HCT116 (cell line): ENCODE data around the gene CNTF. TPM values are rescaled to one million over a fixed set of nuclear protein-coding genes. Genes with fewer than 3 reads are reported as not detected.

Experiments used
- ATAC-seq: fragments of 200-7000 bp; cut with Tn5 transposase; 2 replicates; pipeline ENCODE4 v1.9.1; 2020; ENCODE audit warnings: mild to moderate bottlenecking, moderate library complexity
- BruUV-seq: library from RNA; stranded (reverse); fragments of 400-500 nt; replicated peaks from 2 replicates; lab custom pipeline; 2021; lab: Mats Ljungman, UMichigan
- CTCF ChIA-PET: fragments of 300-600 bp; sonication (Branson Sonifier 250); formaldehyde crosslinking; loops from one replicate; lab custom pipeline; 2021; ENCODE audit warnings: antibody characterized with exemption; lab: Charles Lee
- POLR2A ChIA-PET: fragments of 300-600, 350-600 bp; sonication (Branson Sonifier 250); formaldehyde crosslinking; loops from one replicate; lab custom pipeline; 2021; ENCODE audit warnings: antibody characterized with exemption; lab: Charles Lee
- RAD21 ChIA-PET, 2 experiments: fragments of 300-600 bp; sonication (Branson Sonifier 250); formaldehyde crosslinking; loops; one replicate each; lab custom pipeline; 2023; ENCODE audit warnings: low total read pairs in 2 of 2; ENCODE audit not compliant: uncharacterized antibody in 2 of 2, unreplicated experiment in 2 of 2, low non-redundant PET in 1 of 2; lab: Charles Lee
- DNase-seq: peaks from one replicate; pipeline ENCODE4 v3.0.0-alpha.2; 2010; ENCODE audit warnings: low read depth, low spot score
- H2AFZ ChIP-seq: fragments of 200-600 bp; shearing (Covaris generic), sonication (generic); 2 replicates; pipeline ENCODE4 v1.6.1; 2017; ENCODE audit warnings: low read depth, mixed run types, mixed read lengths, antibody characterized with exemption, low read length; ENCODE audit not compliant: poor library complexity, severe bottlenecking
- H3K27ac ChIP-seq: 2 replicates; pipeline ENCODE4 v1.5.1; 2012; ENCODE audit warnings: low read depth, low read length
- H3K27me3 ChIP-seq: fragments of 200-600 bp; sonication (generic); 2 replicates; pipeline ENCODE4 v1.6.1; 2016; ENCODE audit warnings: mixed run types, low read length, mixed read lengths; ENCODE audit not compliant: insufficient read depth
- H3K36me3 ChIP-seq, 2 experiments: fragments of 200-500 bp in 1 of 2; fragments of 200-600 bp in 1 of 2; sonication (Bioruptor generic) in 1 of 2; sonication (generic) in 1 of 2; 2 replicates each; pipeline versions ENCODE4 v1.5.1 to v1.6.1; 2014 to 2016; ENCODE audit warnings: low read length in 2 of 2, inconsistent platforms in 1 of 2, mixed read lengths in 1 of 2, mixed run types in 1 of 2; ENCODE audit not compliant: insufficient read depth in 2 of 2, control insufficient read depth in 1 of 2
- H3K4me1 ChIP-seq, 2 experiments: fragments of 200-600 bp in 1 of 2; sonication (generic) in 1 of 2; 2 replicates each; pipeline versions ENCODE4 v1.5.1 to v1.6.1; 2012 to 2017; ENCODE audit warnings: low read length in 2 of 2, inconsistent platforms in 1 of 2, mild to moderate bottlenecking in 1 of 2, mixed read lengths in 1 of 2, mixed run types in 1 of 2, moderate library complexity in 1 of 2; ENCODE audit not compliant: insufficient read depth in 2 of 2, control insufficient read depth in 1 of 2
- H3K4me2 ChIP-seq: fragments of 200-600 bp; sonication (generic); 2 replicates; pipeline ENCODE4 v1.6.1; 2017; ENCODE audit warnings: mixed run types, low read length, mixed read lengths
- H3K4me3 ChIP-seq, 2 experiments: fragments of 200-600 bp in 1 of 2; sonication (generic) in 1 of 2; replicated peaks in 1 of 2; 2 replicates each; pipeline ENCODE4 v1.5.1; 2011 to 2016; ENCODE audit warnings: low read length in 2 of 2, control low read depth in 1 of 2, low read depth in 1 of 2, mild to moderate bottlenecking in 1 of 2, mixed read lengths in 1 of 2, mixed run types in 1 of 2
- H3K79me2 ChIP-seq: fragments of 200-600 bp; sonication (generic); 2 replicates; pipeline ENCODE4 v1.6.1; 2017; ENCODE audit warnings: mild to moderate bottlenecking, mixed run types, low read length, moderate library complexity, mixed read lengths; ENCODE audit not compliant: insufficient read depth
- H3K9ac ChIP-seq: fragments of 200-600 bp; sonication (generic); 2 replicates; pipeline ENCODE4 v1.6.1; 2016; ENCODE audit warnings: low read length, mixed read lengths
- H3K9me2 ChIP-seq: fragments of 200-600 bp; sonication (generic), shearing (Covaris generic); 2 replicates; pipeline ENCODE4 v1.6.1; 2017; ENCODE audit warnings: mixed run types, mild to moderate bottlenecking, moderate library complexity; ENCODE audit not compliant: insufficient read depth
- H3K9me3 ChIP-seq, 2 experiments: fragments of 200-500 bp in 1 of 2; fragments of 200-600 bp in 1 of 2; sonication (Bioruptor generic) in 1 of 2; sonication (generic) in 1 of 2; 2 replicates each; pipeline ENCODE4 v1.6.1; 2014 to 2017; ENCODE audit warnings: low read length in 2 of 2, mixed read lengths in 2 of 2, inconsistent platforms in 1 of 2, low read depth in 1 of 2, mild to moderate bottlenecking in 1 of 2, mixed run types in 1 of 2, moderate library complexity in 1 of 2; ENCODE audit not compliant: control insufficient read depth in 1 of 2, insufficient read depth in 1 of 2
- H4K20me1 ChIP-seq: fragments of 200-600 bp; sonication (generic), shearing (Covaris generic); 2 replicates; pipeline ENCODE4 v1.6.1; 2017; ENCODE audit warnings: mixed run types, mild to moderate bottlenecking, moderate library complexity; ENCODE audit not compliant: insufficient read depth
- EGR1 ChIP-seq: IDR thresholded peaks from 2 replicates; pipeline ENCODE4 v1.6.1; 2012; ENCODE audit warnings: low read depth
- ELF1 ChIP-seq: IDR thresholded peaks from 2 replicates; pipeline ENCODE4 v1.6.1; 2012; ENCODE audit warnings: low read depth, borderline replicate concordance
- EZH2 ChIP-seq: fragments of 200-600 bp; sonication (generic); IDR thresholded peaks from 2 replicates; pipeline ENCODE4 v1.6.1; 2017; ENCODE audit warnings: antibody characterized with exemption, mixed run types
- EZH2phosphoT487 ChIP-seq: fragments of 200-600 bp; IDR thresholded peaks from 2 replicates; pipeline ENCODE4 v1.6.1; 2018; ENCODE audit warnings: antibody characterized with exemption, borderline replicate concordance
- FOSL1 ChIP-seq: IDR thresholded peaks from 2 replicates; pipeline ENCODE4 v1.6.1; 2012; ENCODE audit warnings: low read depth
- JUND ChIP-seq: IDR thresholded peaks from 2 replicates; pipeline ENCODE4 v1.6.1; 2012
- POLR2AphosphoS5 ChIP-seq: IDR thresholded peaks from 2 replicates; pipeline ENCODE4 v1.6.1; 2011; ENCODE audit warnings: mild to moderate bottlenecking, low read depth, low read length, moderate library complexity
- RAD21 ChIP-seq: IDR thresholded peaks from 2 replicates; pipeline ENCODE4 v1.6.1; 2012; ENCODE audit warnings: low read depth, mild to moderate bottlenecking
- SIN3A ChIP-seq: IDR thresholded peaks from 2 replicates; pipeline ENCODE4 v1.6.1; 2012; ENCODE audit warnings: low read depth
- SRF ChIP-seq: IDR thresholded peaks from 2 replicates; pipeline ENCODE4 v1.6.1; 2012; ENCODE audit warnings: low read depth
- TCF7L2 ChIP-seq: IDR thresholded peaks from 2 replicates; pipeline ENCODE4 v1.7.0; 2011; ENCODE audit warnings: borderline replicate concordance, inconsistent platforms; ENCODE audit not compliant: insufficient read depth, insufficient read length; ENCODE audit errors: extremely low read depth
- YY1 ChIP-seq: IDR thresholded peaks from 2 replicates; pipeline ENCODE4 v1.6.1; 2011; ENCODE audit warnings: low read length, low read depth, moderate library complexity, mild to moderate bottlenecking; ENCODE audit not compliant: insufficient replicate concordance; ENCODE audit errors: extremely low read depth
- ZFX ChIP-seq: fragments of 450-650 bp; IDR thresholded peaks from 2 replicates; pipeline ENCODE4 v1.6.1; 2017
- intact Hi-C: fragments of 100-400 bp; cut with micrococcal nuclease; formaldehyde crosslinking; loops from 2 replicates; pipeline ENCODE4 v1.10.0; 2022
- total RNA-seq: library from RNA; stranded (reverse); gene quantifications from one replicate; pipeline ENCODE4 v1.2.1, GENCODE V29; 2021; ENCODE audit not compliant: unreplicated experiment
- TF ChIP-seq, protein P1 (sequence below), 3 experiments: fragments of 200-600 bp in 1 of 3; sonication (generic) in 1 of 3; IDR thresholded peaks in 2 of 3; conservative IDR thresholded peaks in 1 of 3; 2 replicates each; pipeline ENCODE4 v1.5.1; 2012 to 2017; ENCODE audit warnings: low read depth in 2 of 3, low read length in 2 of 3, antibody characterized with exemption in 1 of 3, borderline replicate concordance in 1 of 3, control low read depth in 1 of 3, mild to moderate bottlenecking in 1 of 3, mixed read lengths in 1 of 3, mixed run types in 1 of 3, moderate library complexity in 1 of 3; ENCODE audit not compliant: insufficient read depth in 1 of 3
- TF ChIP-seq, protein P2 (sequence below): IDR thresholded peaks from 2 replicates; pipeline ENCODE4 v1.6.1; 2012; ENCODE audit warnings: low read depth

CNTF gene
- total RNA-seq, 1 experiment from 2014 or later, result 2.3 TPM

DNA sequence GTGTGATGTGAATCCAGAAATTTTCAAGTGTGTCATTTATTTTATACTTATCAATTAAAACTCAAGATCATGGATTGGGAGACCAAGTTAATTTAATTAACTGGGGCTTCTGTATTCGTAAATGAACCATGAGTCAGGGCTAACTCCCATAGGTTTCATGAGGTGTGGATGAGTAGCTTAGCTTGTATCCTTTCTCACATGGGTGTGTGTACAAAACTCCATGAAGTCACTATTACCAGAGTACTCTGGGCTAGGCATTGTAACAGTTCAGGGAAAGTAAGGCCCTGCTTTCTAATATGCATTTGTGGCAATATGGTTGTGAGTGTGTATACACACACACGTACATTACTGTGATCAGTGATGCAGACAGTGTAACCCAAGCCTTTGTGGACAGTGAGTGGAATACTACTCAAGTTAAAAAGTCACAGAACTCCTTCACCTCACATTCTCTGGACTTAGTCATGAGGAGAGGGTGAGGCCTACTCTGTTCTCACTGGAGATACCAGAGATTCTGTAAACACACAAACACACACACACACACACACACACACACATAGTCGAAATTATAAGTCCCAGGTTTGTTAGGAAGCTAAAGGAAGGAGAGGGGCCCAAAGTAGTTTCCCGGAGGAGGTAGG lies 3.5 kb downstream of the CNTF start:
- H3K9ac ChIP-seq, result no peak overlapping the region
- H3K4me3 ChIP-seq, result no peak overlapping the region
- ChIA-PET RAD21 (no interaction called here), POLR2A (no interaction called here), CTCF (interaction anchor here (2.1 kb wide), 1 partner anchor 10 kb away, joined by 5 read pairs; no protein-coding TSS in a partner anchor)
- H4K20me1 ChIP-seq, result 0 out of 2 replicates have a peak, but pooled peaks cover 5% of the 10 kb centered on the region
- no TSS peak for BruUV-seq
- no peak overlapping the region for H3K27ac ChIP-seq
- no peaks in the 10 kb centered on the region for H3K9me3 ChIP-seq
- intact Hi-C loops, result no loop called here
- ATAC-seq (no peak; the same call in 1 of the 2 replicates), DNase-seq (no peak)
- H3K36me3 ChIP-seq, result peaks cover 13 to 32% of the 10 kb centered on the region in 2 experiments; a peak in 2 of 4 replicates
- H3K4me2 ChIP-seq, result 0 out of 2 replicates have a peak overlapping the region, but pooled peaks have one; percentile 2
- no peak overlapping the region for H2AFZ ChIP-seq
- no peak for TF ChIP-seq FOSL1
- TF ChIP-seq, protein P1, sequence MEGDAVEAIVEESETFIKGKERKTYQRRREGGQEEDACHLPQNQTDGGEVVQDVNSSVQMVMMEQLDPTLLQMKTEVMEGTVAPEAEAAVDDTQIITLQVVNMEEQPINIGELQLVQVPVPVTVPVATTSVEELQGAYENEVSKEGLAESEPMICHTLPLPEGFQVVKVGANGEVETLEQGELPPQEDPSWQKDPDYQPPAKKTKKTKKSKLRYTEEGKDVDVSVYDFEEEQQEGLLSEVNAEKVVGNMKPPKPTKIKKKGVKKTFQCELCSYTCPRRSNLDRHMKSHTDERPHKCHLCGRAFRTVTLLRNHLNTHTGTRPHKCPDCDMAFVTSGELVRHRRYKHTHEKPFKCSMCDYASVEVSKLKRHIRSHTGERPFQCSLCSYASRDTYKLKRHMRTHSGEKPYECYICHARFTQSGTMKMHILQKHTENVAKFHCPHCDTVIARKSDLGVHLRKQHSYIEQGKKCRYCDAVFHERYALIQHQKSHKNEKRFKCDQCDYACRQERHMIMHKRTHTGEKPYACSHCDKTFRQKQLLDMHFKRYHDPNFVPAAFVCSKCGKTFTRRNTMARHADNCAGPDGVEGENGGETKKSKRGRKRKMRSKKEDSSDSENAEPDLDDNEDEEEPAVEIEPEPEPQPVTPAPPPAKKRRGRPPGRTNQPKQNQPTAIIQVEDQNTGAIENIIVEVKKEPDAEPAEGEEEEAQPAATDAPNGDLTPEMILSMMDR (IDR thresholded peaks at IDR 0.05 in 2 of 3, conservative IDR thresholded peaks at IDR 0.05 in 1 of 3; ENCODE audit: borderline replicate concordance in 1 of 3, insufficient read depth in 1 of 3, low read depth in 2 of 3, low read length in 2 of 3), result no peak
- TF ChIP-seq, protein P2, sequence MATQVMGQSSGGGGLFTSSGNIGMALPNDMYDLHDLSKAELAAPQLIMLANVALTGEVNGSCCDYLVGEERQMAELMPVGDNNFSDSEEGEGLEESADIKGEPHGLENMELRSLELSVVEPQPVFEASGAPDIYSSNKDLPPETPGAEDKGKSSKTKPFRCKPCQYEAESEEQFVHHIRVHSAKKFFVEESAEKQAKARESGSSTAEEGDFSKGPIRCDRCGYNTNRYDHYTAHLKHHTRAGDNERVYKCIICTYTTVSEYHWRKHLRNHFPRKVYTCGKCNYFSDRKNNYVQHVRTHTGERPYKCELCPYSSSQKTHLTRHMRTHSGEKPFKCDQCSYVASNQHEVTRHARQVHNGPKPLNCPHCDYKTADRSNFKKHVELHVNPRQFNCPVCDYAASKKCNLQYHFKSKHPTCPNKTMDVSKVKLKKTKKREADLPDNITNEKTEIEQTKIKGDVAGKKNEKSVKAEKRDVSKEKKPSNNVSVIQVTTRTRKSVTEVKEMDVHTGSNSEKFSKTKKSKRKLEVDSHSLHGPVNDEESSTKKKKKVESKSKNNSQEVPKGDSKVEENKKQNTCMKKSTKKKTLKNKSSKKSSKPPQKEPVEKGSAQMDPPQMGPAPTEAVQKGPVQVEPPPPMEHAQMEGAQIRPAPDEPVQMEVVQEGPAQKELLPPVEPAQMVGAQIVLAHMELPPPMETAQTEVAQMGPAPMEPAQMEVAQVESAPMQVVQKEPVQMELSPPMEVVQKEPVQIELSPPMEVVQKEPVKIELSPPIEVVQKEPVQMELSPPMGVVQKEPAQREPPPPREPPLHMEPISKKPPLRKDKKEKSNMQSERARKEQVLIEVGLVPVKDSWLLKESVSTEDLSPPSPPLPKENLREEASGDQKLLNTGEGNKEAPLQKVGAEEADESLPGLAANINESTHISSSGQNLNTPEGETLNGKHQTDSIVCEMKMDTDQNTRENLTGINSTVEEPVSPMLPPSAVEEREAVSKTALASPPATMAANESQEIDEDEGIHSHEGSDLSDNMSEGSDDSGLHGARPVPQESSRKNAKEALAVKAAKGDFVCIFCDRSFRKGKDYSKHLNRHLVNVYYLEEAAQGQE, result no peak
- no peak for TF ChIP-seq ZFX
- no peak for TF ChIP-seq EZH2phosphoT487
- TF ChIP-seq TCF7L2, result no peak
- no peak for TF ChIP-seq ELF1
- no peak for TF ChIP-seq SRF
- TF ChIP-seq POLR2AphosphoS5, result no peak
- no peak for TF ChIP-seq YY1
- TF ChIP-seq SIN3A, result no peak
- no peak for TF ChIP-seq RAD21
- TF ChIP-seq EZH2, result no peak
- no peak for TF ChIP-seq EGR1
- no peak for TF ChIP-seq JUND
- H3K27me3 ChIP-seq, result no peaks in the 10 kb centered on the region
- no peaks in the 10 kb centered on the region for H3K79me2 ChIP-seq
- H3K4me1 ChIP-seq, result peaks cover 8 to 25% of the 10 kb centered on the region in 2 experiments
- H3K9me2 ChIP-seq, result no peaks in the 10 kb centered on the region
